ENCODE measurements around the gene ADAMTS12.
"Not testable (repeated sequence)": the region's sequence is repeated elsewhere in the genome, so short reads cannot be mapped to it uniquely, and the experiment has no call there.

ADAMTS12 gene, protein sequence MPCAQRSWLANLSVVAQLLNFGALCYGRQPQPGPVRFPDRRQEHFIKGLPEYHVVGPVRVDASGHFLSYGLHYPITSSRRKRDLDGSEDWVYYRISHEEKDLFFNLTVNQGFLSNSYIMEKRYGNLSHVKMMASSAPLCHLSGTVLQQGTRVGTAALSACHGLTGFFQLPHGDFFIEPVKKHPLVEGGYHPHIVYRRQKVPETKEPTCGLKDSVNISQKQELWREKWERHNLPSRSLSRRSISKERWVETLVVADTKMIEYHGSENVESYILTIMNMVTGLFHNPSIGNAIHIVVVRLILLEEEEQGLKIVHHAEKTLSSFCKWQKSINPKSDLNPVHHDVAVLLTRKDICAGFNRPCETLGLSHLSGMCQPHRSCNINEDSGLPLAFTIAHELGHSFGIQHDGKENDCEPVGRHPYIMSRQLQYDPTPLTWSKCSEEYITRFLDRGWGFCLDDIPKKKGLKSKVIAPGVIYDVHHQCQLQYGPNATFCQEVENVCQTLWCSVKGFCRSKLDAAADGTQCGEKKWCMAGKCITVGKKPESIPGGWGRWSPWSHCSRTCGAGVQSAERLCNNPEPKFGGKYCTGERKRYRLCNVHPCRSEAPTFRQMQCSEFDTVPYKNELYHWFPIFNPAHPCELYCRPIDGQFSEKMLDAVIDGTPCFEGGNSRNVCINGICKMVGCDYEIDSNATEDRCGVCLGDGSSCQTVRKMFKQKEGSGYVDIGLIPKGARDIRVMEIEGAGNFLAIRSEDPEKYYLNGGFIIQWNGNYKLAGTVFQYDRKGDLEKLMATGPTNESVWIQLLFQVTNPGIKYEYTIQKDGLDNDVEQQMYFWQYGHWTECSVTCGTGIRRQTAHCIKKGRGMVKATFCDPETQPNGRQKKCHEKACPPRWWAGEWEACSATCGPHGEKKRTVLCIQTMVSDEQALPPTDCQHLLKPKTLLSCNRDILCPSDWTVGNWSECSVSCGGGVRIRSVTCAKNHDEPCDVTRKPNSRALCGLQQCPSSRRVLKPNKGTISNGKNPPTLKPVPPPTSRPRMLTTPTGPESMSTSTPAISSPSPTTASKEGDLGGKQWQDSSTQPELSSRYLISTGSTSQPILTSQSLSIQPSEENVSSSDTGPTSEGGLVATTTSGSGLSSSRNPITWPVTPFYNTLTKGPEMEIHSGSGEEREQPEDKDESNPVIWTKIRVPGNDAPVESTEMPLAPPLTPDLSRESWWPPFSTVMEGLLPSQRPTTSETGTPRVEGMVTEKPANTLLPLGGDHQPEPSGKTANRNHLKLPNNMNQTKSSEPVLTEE (N-terminal part only)

DNA sequence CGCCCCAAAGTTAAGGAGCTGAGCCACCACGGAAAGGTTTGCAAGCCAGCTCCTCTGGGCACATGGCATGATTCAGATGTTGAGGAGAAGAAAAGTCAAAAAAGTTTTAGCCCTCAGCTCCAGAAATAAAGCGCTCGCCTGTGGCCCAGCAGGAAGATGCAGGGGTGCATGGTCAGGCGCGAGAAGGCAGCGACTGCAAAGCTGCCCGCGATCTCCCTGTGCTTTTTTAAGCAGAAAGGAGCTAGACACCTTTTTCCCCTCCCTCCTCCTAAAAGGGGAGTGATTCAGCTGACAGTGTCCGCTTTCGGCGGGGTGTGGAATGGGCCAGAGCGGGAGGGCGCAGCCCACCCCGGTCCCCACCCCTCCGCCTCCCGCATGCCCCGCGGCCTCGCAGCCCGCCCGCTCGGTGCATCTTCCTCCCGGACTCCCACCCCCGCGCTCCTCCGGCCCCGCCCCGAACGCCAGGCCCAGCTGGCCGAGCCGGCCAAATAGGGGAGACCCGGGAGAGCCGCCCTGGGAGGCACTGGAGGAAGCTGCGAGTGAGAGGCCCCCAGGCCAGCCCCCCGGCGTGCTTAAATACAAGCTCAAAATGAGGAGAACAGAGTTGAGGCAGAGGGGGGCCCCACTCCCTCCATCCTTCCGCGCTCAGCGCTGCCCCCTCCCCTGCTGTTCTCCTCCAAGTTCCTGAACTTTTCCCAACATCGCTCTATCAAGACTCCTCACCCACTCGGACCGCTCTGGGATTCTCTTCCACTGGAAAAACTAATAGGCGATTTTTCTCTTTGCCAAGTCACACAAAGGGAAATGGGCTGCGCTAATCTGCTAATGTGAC is at the start of gene ADAMTS12:
ADAMTS12 (minus strand) TSS at position 203 of the 832 bp plus-strand sequence; CDS start at position 69, 134 bp downstream.
- peak; percentile 4 for DNase-seq

DNA sequence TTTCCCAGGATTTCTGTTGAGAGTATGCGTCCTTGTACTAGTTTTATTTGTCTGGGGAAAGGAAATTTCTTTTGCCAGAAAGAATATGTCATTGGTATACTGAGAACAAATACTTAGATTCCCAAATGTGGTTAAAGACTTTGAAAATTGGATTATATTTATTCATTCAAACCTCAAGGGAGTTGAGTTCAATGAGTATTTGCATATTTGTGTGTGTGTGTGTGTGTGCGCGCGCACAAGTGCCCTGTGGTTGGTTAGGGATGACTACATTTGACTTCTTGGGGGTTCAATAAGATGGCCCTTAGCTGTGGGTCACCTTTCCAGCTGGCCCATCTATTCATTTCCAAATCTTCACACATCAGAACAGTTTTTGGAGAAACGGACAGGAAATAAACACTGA is 49.3 kb upstream of the ADAMTS12 start:
- DNase-seq, result no peak

DNA sequence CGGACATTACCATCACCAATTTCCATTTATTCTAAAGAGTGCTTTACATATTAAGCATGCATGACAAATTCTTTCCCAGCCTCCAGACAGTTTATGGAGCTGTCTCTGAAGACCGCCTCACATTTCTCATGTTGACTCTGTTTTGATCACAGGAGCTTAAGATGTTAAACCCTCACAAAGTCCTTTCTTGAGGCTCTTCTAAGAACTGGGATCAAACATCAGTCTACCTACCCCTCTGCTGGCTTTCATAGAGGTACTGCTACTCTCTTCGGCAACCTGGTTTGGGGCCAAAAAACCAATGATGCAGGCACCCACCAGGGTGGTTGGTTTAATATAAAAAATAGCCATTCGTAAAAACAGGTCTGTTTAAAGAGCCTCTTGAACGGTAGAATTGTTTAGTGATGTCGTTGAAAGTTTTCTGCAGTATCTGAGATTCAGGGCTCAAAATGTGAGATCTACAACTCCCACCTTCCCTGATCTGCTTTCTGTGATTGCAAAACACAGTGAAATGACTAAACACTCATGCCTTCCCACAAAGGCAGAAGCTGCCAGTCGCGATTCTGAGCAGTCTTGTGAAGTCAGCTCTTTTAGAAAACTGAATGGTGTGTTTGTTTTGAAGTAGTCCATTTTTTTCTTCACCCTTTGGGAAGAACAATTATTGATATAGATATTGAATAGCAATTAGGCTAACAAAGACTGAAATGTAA is 47.9 kb upstream of the ADAMTS12 start:
- no peak for DNase-seq

DNA sequence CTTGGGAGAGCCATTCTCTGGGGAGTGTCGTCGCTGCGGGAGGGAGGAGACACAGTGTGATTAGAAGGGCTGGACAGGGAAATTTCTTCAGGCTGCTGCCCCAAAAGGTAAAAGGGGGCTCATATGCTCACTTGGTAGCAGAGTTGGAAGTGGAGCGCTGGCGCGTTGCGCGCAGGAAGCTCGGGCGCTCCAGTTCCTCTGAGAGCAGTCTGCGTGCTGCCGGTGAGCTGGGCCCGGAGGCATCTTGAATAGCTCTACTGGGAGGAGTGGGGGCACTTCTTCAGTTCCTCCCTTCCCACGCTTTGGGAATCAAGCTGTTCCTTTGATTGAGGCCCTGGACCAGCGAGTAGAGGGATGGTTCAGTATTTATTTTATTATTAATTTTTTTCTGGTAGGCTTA is 47.1 kb upstream of the ADAMTS12 start:
- DNase-seq, result no peak

DNA sequence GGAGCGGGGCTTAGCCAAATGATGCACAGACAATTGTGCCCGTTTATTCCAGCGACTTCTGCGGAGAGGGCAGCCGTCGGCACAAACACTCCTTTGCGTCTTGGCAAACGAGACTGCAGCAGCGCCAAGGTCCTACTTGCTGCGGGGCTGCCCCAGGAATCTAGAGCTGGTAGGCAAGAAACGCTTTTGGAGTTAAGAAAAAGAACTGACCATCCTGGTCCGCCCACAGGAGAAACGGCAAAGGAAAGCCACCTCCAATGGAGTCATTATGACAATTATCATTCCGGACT is 46.7 kb upstream of the ADAMTS12 start:
- no peak for DNase-seq

DNA sequence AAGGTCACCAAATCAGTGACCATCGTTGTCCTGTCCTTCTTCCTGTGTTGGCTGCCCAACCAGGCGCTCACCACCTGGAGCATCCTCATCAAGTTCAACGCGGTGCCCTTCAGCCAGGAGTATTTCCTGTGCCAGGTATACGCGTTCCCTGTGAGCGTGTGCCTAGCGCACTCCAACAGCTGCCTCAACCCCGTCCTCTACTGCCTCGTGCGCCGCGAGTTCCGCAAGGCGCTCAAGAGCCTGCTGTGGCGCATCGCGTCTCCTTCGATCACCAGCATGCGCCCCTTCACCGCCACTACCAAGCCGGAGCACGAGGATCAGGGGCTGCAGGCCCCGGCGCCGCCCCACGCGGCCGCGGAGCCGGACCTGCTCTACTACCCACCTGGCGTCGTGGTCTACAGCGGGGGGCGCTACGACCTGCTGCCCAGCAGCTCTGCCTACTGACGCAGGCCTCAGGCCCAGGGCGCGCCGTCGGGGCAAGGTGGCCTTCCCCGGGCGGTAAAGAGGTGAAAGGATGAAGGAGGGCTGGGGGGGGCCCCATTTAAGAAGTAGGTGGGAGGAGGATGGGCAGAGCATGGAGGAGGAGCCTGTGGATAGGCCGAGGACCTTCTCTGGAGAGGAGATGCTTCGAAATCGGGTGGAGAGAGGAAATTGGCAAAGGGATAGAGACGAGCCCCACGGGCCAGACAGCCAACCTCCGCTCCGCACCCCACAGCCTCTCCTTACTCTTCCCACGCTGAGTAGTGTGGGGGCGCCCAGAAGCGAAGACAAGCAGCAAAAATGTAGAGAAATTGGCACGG is 46.1 kb upstream of the ADAMTS12 start:
- no peak for DNase-seq

DNA sequence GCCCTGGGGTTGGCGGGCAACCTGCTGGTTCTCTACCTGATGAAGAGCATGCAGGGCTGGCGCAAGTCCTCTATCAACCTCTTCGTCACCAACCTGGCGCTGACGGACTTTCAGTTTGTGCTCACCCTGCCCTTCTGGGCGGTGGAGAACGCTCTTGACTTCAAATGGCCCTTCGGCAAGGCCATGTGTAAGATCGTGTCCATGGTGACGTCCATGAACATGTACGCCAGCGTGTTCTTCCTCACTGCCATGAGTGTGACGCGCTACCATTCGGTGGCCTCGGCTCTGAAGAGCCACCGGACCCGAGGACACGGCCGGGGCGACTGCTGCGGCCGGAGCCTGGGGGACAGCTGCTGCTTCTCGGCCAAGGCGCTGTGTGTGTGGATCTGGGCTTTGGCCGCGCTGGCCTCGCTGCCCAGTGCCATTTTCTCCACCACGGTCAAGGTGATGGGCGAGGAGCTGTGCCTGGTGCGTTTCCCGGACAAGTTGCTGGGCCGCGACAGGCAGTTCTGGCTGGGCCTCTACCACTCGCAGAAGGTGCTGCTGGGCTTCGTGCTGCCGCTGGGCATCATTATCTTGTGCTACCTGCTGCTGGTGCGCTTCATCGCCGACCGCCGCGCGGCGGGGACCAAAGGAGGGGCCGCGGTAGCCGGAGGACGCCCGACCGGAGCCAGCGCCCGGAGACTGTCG is 45.4 kb upstream of the ADAMTS12 start:
- no peak for DNase-seq

DNA sequence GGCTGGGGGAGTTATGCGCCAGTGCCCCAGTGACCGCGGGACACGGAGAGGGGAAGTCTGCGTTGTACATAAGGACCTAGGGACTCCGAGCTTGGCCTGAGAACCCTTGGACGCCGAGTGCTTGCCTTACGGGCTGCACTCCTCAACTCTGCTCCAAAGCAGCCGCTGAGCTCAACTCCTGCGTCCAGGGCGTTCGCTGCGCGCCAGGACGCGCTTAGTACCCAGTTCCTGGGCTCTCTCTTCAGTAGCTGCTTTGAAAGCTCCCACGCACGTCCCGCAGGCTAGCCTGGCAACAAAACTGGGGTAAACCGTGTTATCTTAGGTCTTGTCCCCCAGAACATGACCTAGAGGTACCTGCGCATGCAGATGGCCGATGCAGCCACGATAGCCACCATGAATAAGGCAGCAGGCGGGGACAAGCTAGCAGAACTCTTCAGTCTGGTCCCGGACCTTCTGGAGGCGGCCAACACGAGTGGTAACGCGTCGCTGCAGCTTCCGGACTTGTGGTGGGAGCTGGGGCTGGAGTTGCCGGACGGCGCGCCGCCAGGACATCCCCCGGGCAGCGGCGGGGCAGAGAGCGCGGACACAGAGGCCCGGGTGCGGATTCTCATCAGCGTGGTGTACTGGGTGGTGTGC is 44.7 kb upstream of the ADAMTS12 start, which contains the start of gene RXFP3:
RXFP3 (plus strand) TSS at position 6 of the 636 bp plus-strand sequence; CDS start at position 361, 355 bp downstream.
- no peak for DNase-seq

DNA sequence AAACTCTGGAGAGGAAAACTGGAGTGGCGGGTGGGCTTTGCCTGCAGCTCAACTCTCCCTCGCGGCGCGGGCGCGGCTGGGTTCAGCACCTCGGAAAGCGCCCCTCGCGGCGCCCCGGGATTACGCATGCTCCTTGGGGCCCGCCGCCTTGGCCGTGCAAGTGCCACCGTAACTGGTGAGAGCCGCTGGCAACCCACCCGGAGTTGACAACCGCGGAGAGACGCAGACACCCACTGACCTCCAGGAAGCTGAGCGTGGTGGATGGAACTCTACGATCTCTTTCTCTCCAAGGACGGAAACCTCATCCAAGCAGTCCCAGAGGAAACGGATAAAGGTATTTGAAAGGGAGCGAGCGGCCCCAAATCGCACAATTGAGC is 44.2 kb upstream of the ADAMTS12 start:
- peak; percentile 49 for DNase-seq

DNA sequence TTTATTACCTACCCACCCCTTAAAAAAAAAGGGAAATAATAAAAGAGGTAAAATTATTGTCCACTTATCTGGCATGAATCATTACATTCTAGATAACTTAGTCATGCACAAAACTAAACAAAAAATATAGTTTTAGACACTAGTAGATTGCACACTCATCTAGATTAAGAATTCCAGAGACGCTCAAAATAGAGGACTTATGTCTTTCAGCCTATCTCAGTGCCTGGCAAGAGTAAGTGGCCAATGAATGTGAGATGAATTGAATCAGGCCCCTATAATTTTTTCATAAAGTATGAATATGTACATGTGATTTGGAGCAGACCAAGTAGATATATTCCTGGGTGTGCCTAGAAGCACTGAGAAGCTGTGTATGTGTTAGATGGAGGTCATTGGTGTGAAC is 42.4 kb upstream of the ADAMTS12 start:
- no peak for DNase-seq

DNA sequence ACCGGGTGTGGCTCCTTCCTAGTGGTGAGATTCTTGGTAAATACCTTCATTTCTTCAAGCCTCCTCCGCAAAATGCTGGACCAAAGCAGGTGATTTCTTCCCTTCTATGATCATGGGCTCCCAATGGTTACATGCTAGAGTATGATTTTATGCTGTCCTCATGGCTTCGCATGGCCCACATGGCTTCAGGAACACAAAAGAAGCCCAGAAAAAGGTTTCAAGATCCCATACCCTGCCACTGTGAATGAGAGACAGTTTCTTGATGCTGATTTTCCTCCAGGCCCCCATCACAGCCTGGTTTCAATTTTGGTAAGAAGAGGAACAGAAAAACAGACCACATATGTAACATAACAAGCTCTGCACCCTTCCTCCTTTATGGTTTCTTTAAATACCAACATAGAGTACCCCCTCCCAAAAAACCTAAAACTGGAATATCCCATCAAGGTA is 42.0 kb upstream of the ADAMTS12 start:
- DNase-seq, result no peak

DNA sequence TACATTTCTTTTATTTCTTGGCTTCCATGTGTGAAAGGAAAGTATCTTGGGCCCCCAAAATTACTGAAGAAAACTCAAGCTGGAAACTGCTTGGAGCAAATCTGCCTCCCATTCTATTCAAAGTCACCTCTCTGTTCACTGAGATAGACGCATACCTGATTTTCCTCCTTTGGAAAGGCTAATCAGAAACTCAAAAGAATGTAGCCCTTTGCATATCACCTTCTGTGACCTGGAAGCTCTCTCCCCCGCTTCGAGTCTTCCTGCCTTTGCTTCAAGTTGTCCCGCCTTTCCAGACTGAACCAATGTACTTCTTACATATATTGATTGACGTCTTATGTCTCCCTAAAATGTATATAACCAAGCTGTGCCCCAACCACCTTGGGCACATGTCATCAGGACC is 39.3 kb upstream of the ADAMTS12 start:
- DNase-seq, result no peak

DNA sequence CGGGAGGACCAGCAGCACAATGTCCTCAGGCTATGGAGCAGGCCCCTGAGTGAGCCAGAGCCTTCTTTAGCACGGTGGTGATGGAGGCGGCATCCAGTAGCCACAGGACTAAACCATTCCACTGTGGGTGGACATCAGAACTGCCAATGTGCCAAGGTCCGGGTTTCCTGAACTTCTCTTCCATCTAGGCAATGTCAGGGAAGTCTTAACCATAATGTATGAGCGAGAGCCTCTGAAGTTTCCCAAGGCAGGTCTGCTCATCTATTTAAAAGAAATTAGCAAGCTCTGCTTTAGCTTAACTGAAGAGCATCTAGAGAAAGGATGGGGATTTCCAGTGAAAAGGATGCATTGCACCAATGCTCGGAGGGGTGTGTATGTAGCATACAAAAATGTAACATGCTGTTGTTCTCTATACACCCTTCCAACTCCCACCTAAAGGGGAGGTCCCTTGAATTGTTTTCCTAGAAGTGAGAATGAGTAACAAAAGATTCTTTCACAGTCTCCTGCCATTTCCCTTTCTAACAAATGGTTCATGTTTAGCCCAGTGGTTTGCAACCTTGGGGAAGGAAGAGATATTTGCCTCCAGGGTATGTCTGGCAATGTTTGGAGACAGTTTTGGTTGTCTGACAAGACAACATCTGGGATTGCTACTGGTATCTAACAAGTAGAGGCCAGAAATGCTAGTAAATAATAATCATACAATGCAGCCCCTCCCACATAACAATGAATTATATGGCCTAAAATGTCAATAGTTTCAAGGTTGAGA is 38.3 kb upstream of the ADAMTS12 start:
- no peak for DNase-seq

DNA sequence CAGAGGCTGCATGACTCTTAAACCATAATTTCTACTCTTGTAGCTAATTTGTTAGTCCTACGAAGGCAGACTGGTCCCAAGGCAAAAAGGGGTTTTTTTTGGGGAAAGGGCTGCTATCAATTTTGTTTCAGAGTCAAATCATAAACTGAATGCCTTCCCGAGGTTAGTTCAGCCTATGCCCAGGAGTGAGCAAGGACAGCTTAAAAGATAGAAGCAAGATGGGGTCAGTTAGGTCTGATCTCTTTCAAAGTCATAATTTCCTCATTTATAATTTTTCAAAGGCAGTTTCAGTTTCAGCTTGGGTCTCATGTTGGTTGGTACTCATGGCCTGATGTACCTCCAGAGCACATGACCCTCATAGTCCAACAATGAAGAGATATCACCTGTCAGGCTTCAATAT is 36.5 kb upstream of the ADAMTS12 start:
- DNase-seq, result no peak

DNA sequence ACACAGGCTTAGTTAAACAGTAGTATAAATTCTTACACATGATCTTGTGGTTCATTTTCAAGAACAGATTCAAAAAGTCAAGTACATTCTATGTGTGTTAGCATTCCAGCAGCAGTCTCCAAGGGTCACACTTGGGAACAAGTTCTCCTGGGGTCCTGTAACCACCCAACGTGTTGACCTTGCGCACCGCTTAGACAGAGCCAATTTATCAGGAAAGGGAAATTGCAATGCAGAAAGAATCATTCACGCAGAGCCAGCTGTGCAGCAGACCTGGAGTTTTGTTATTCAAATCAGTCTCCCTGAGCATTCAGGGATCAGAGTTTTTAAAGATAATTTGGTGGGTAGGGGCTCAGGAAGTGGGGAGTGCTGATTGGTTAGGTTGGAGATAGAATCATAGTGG is 35.9 kb upstream of the ADAMTS12 start:
- no peak for DNase-seq

DNA sequence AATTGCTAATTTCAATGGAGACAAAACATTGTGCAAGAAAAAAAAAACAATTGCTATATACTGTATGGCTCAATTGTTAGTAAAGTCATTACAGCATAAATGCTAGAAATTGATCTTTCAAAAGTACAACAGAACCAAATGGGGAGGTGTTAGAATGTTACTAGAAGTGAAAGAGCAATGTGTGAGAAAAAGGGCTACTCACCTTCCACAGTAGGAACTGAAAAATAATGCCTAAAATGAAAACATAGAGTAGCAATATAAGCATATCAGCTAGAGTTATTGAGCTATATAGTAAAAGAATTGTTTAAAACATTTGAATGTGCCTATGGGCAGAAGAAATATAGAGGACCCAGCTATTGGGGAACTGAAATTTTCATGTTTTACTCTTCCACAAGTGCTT is 33.5 kb upstream of the ADAMTS12 start:
- no peak for DNase-seq

DNA sequence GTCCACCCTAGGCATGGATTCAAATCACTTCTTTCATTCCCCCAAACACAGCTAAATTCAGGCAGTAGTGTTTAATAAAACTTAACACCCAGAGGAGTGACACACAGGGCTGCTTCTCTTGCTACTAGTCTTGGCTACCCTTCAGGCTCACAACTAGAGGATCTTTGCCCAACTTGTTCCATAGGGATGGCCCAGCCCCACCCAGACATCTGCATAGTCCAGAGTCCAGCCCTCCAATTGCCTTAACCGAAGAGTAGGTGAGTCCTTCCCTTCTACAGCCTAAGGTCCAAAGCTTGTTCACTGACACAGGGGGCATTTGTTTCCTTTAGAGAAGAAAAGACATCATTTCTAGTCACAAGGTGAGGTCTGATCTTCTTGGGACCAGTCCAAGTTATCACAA is 29.2 kb upstream of the ADAMTS12 start:
- DNase-seq, result no peak

DNA sequence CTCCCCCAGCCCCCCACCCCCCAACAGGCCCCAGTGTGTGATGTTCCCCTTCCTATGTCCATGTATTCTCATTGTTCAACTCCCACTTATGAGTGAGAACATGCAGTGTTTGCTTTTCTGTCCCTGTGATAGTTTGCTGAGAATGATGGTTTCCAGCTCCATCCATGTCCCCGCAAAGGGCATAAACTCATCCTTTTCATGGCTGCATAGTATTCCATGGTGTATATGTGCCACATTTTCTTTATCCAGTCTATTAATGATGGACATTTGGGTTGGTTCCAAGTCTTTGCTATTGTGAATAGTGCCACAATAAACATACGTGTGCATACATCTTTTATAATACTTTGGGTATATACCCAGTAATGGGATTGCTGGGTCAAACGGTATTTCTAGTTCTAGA is 23.1 kb upstream of the ADAMTS12 start:
- DNase-seq, result not testable (repeated sequence)

DNA sequence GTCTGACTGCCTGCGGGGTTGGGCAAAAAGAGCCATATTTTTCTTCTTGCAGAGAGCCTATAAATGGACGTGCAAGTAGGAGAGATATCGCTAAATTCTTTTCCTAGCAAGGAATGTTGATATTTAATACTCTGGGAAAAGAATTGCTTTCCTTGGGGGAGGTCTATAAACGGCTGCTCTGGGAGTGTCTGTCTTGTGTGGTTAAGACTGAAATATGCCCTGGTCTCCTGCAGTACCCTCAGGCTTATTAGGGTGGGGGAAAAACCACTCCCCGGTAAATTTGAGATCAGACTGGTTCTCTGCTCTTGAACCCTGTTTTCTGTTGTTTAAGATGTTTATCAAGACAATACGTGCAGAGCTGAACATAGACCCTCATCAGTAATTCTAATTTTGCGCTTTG is 14.5 kb upstream of the ADAMTS12 start:
- DNase-seq, result not testable (repeated sequence)

Data from NCI-H524 treated with DMSO at 0.1 percent for 48 hours (cell line).